ENCODE measurements around the gene SUSD1.

- TF ChIP-seq, protein P1, sequence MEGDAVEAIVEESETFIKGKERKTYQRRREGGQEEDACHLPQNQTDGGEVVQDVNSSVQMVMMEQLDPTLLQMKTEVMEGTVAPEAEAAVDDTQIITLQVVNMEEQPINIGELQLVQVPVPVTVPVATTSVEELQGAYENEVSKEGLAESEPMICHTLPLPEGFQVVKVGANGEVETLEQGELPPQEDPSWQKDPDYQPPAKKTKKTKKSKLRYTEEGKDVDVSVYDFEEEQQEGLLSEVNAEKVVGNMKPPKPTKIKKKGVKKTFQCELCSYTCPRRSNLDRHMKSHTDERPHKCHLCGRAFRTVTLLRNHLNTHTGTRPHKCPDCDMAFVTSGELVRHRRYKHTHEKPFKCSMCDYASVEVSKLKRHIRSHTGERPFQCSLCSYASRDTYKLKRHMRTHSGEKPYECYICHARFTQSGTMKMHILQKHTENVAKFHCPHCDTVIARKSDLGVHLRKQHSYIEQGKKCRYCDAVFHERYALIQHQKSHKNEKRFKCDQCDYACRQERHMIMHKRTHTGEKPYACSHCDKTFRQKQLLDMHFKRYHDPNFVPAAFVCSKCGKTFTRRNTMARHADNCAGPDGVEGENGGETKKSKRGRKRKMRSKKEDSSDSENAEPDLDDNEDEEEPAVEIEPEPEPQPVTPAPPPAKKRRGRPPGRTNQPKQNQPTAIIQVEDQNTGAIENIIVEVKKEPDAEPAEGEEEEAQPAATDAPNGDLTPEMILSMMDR (IDR thresholded peaks at IDR 0.05) = no peak
- TF ChIP-seq POLR2A (IDR thresholded peaks at IDR 0.05) = no peak
- no peak for TF ChIP-seq EP300 (IDR thresholded peaks at IDR 0.05)
Measured at GRCh38 chr9:112043423-112043822, 131.7 kb downstream of the SUSD1 start.

All from ovary (tissue), 3 donors.